Thymus (tissue), 11 donors: Measurements from ENCODE around the gene NHSL2. TPM values are rescaled to one million over a fixed set of nuclear protein-coding genes. Genes with fewer than 3 reads are reported as not detected.

Experiments
- DNase-seq, 9 donors: peaks; one replicate each; pipeline ENCODE4 v3.0.0-alpha.2; 2013; ENCODE audit warnings: low spot score in 9 of 9, low read depth in 6 of 9, missing footprints in 1 of 9
- H3K27ac ChIP-seq, 2 donors: one replicate each; pipeline ENCODE4 v1.5.1; 2013; ENCODE audit warnings: control low read depth in 1 of 2, low read depth in 1 of 2, low read length in 1 of 2, mild to moderate bottlenecking in 1 of 2, moderate library complexity in 1 of 2
- H3K27me3 ChIP-seq, 2 donors: one replicate each; pipeline ENCODE4 v1.5.1; 2013; ENCODE audit warnings: low read length in 1 of 2; ENCODE audit not compliant: control insufficient read depth in 2 of 2, insufficient read depth in 1 of 2
- H3K36me3 ChIP-seq, 2 donors: one replicate each; pipeline ENCODE4 v1.5.1; 2013; ENCODE audit warnings: low read length in 1 of 2, mild to moderate bottlenecking in 1 of 2, moderate library complexity in 1 of 2; ENCODE audit not compliant: control insufficient read depth in 2 of 2, insufficient read depth in 2 of 2
- H3K4me1 ChIP-seq, 2 donors: one replicate each; pipeline ENCODE4 v1.5.1; 2013; ENCODE audit warnings: low read length in 2 of 2; ENCODE audit not compliant: control insufficient read depth in 2 of 2, insufficient read depth in 2 of 2
- H3K4me3 ChIP-seq, 2 donors: one replicate each; pipeline ENCODE4 v1.5.1; 2013; ENCODE audit warnings: low read length in 2 of 2, control low read depth in 1 of 2, mild to moderate bottlenecking in 1 of 2
- H3K9me3 ChIP-seq, 2 donors: one replicate each; pipeline ENCODE4 v1.5.1; 2013; ENCODE audit warnings: low read length in 1 of 2, mild to moderate bottlenecking in 1 of 2; ENCODE audit not compliant: control insufficient read depth in 2 of 2, insufficient read depth in 1 of 2
- WGBS: extraction: QIAGEN DNeasy Blood & Tissue Kit; methylation state at CpG from one replicate; pipeline ENCODE4 v1.1.7; 2013; 5-methylcytosine and 5-hydroxymethylcytosine counted together
- polyA plus RNA-seq: library from polyadenylated mRNA; stranded (reverse); fragments of 200-250 nt; gene quantifications from one replicate; pipeline ENCODE4 v1.2.3, GENCODE V29; 2013
- total RNA-seq: library from RNA; stranded (reverse); fragments of 120-200 nt; gene quantifications from one replicate; pipeline ENCODE4 v1.2.4, GENCODE V29; 2013
- donor health status: healthy.

NHSL2 gene
- total and polyA plus RNA-seq, 2 donors, result 0.80 TPM

GRCh38 chrX:72114807-72115206 lies 204.2 kb downstream of the NHSL2 start:
- no peak overlapping the region for H3K27ac ChIP-seq
- peaks cover 0 to 3% of the 10 kb centered on the region in 2 donors for H3K27me3 ChIP-seq
- no peak for DNase-seq
- H3K9me3 ChIP-seq, result no peaks in the 10 kb centered on the region
- no peaks in the 10 kb centered on the region for H3K36me3 ChIP-seq
- H3K4me3 ChIP-seq, result no peak overlapping the region
- 98% methylated on average over 4 of the region's 4 CpGs for WGBS
- H3K4me1 ChIP-seq, result no peaks in the 10 kb centered on the region

- no peaks in the 10 kb centered on the region for H3K9me3 ChIP-seq
- WGBS, result 91% methylated on average over 7 of the region's 7 CpGs
- DNase-seq, result no peak
- no peak overlapping the region for H3K4me3 ChIP-seq
- H3K36me3 ChIP-seq, result no peaks in the 10 kb centered on the region
- no peaks in the 10 kb centered on the region for H3K4me1 ChIP-seq
- peaks cover 0 to 3% of the 10 kb centered on the region in 2 donors for H3K27me3 ChIP-seq
- H3K27ac ChIP-seq, result no peak overlapping the region
Observed at GRCh38 chrX:72115380-72115779, 204.7 kb downstream of the NHSL2 start.

- Histone ChIP-seq H3K4me3 (no peak overlapping the region), H3K36me3 (no peaks in the 10 kb centered on the region), H3K9me3 (no peaks in the 10 kb centered on the region), H3K27me3 (no peaks in the 10 kb centered on the region), H3K27ac (no peak overlapping the region), H3K4me1 (peaks cover 0 to 11% of the 10 kb centered on the region in 2 donors)
- 99% methylated on average over 2 of the region's 2 CpGs for WGBS
- DNase-seq, result no peak
Observed at GRCh38 chrX:72117636-72118210, 207.1 kb downstream of the NHSL2 start.

GRCh38 chrX:72120837-72121236 lies 210.2 kb downstream of the NHSL2 start:
- H3K27me3 ChIP-seq, result peaks cover 0 to 6% of the 10 kb centered on the region in 2 donors

GRCh38 chrX:72121383-72121782 lies 210.7 kb downstream of the NHSL2 start:
- Histone ChIP-seq H3K36me3 (no peaks in the 10 kb centered on the region), H3K4me3 (no peak overlapping the region), H3K27ac (peak overlapping the region in 1 of 2 donors; percentile 32), H3K4me1 (peaks cover 0 to 44% of the 10 kb centered on the region in 2 donors), H3K27me3 (peaks cover 0 to 8% of the 10 kb centered on the region in 2 donors), H3K9me3 (no peaks in the 10 kb centered on the region)
- WGBS, result 0% methylated on average over 3 of the region's 3 CpGs
- DNase-seq, result peak in 1 of 9 donors; percentile 37

More at GRCh38 chrX:72120837-72121236, 210.2 kb downstream of the NHSL2 start:
- Histone ChIP-seq H3K27ac (no peak overlapping the region), H3K36me3 (no peaks in the 10 kb centered on the region), H3K4me1 (peaks cover 0 to 39% of the 10 kb centered on the region in 2 donors), H3K4me3 (no peak overlapping the region), H3K9me3 (no peaks in the 10 kb centered on the region)
- 80% methylated on average over 6 of the region's 6 CpGs for WGBS
- DNase-seq, result no peak

GRCh38 chrX:72122621-72123337 lies 212.1 kb downstream of the NHSL2 start:
- no peak for DNase-seq
- 93% methylated on average over 6 of the region's 6 CpGs for WGBS
- peaks cover 0 to 8% of the 10 kb centered on the region in 2 donors for H3K27me3 ChIP-seq
- no peaks in the 10 kb centered on the region for H3K36me3 ChIP-seq
- no peak overlapping the region for H3K27ac ChIP-seq
- H3K4me1 ChIP-seq, result peaks cover 0 to 55% of the 10 kb centered on the region in 2 donors
- H3K9me3 ChIP-seq, result no peaks in the 10 kb centered on the region
- H3K4me3 ChIP-seq, result no peak overlapping the region

- Histone ChIP-seq H3K4me1 (peaks cover 0 to 55% of the 10 kb centered on the region in 2 donors), H3K4me3 (no peak overlapping the region), H3K36me3 (no peaks in the 10 kb centered on the region), H3K9me3 (no peaks in the 10 kb centered on the region), H3K27me3 (peaks cover 0 to 8% of the 10 kb centered on the region in 2 donors), H3K27ac (peak overlapping the region; percentile 40 to 61)
- peak in 1 of 9 donors; percentile 33 for DNase-seq
- 46% methylated on average over 11 of the region's 11 CpGs for WGBS
Observed at GRCh38 chrX:72123471-72124185, 213.0 kb downstream of the NHSL2 start.

- Histone ChIP-seq H3K36me3 (no peaks in the 10 kb centered on the region), H3K27ac (no peak overlapping the region), H3K9me3 (no peaks in the 10 kb centered on the region), H3K27me3 (peaks cover 0 to 14% of the 10 kb centered on the region in 2 donors), H3K4me1 (peaks cover 0 to 55% of the 10 kb centered on the region in 2 donors), H3K4me3 (no peak overlapping the region)
- 79% methylated on average over 8 of the region's 8 CpGs for WGBS
- no peak for DNase-seq
Observed at GRCh38 chrX:72124540-72125201, 214.0 kb downstream of the NHSL2 start.
